Panc1 (cell line): ENCODE measurements around the gene TMEM138. TPM values are rescaled to one million over a fixed set of nuclear protein-coding genes. Genes with fewer than 3 reads are reported as not detected.

Experiments used
- ATAC-seq: fragments of 200-7000 bp; cut with Tn5 transposase; 2 replicates; pipeline ENCODE4 v1.9.1; 2020; ENCODE audit warnings: mild to moderate bottlenecking, moderate library complexity
- BruUV-seq: library from RNA; stranded (reverse); fragments of 400-500 nt; replicated peaks from 2 replicates; lab custom pipeline; 2021; lab: Mats Ljungman, UMichigan
- CTCF ChIA-PET: fragments of 300-600 bp; sonication (Branson Sonifier 250); formaldehyde crosslinking; loops from one replicate; lab custom pipeline; 2022; ENCODE audit warnings: antibody characterized with exemption; lab: Charles Lee
- POLR2A ChIA-PET: fragments of 300-600 bp; sonication (Branson Sonifier 250); formaldehyde crosslinking; loops from one replicate; lab custom pipeline; 2022; ENCODE audit warnings: antibody characterized with exemption; lab: Charles Lee
- DNase-seq: peaks from one replicate; pipeline ENCODE4 v3.0.0-alpha.2; 2010; ENCODE audit warnings: low read depth, low spot score
- H3K27ac ChIP-seq: 2 replicates; pipeline ENCODE4 v1.5.1; 2011; ENCODE audit warnings: mild to moderate bottlenecking, low read length, inconsistent platforms
- H3K27me3 ChIP-seq: fragments of 200-500 bp; sonication (Bioruptor generic); 2 replicates; pipeline ENCODE4 v1.6.0; 2014; ENCODE audit warnings: low read length, inconsistent platforms; ENCODE audit not compliant: control insufficient read depth, insufficient read depth
- H3K36me3 ChIP-seq: fragments of 200-500 bp; sonication (Bioruptor generic); 2 replicates; pipeline ENCODE4 v1.5.1; 2014; ENCODE audit warnings: inconsistent platforms, mild to moderate bottlenecking, low read length, moderate library complexity; ENCODE audit not compliant: control insufficient read depth, insufficient read depth
- H3K4me1 ChIP-seq: 2 replicates; pipeline ENCODE4 v1.5.1; 2011; ENCODE audit warnings: inconsistent platforms, mild to moderate bottlenecking, low read length, moderate library complexity; ENCODE audit not compliant: control insufficient read depth, insufficient read depth
- H3K4me3 ChIP-seq, 2 experiments: 2 replicates each; pipeline ENCODE4 v1.5.1; 2011 to 2012; ENCODE audit warnings: low read depth in 2 of 2, low read length in 2 of 2, mild to moderate bottlenecking in 2 of 2, inconsistent platforms in 1 of 2, moderate library complexity in 1 of 2
- H3K9me3 ChIP-seq: fragments of 200-500 bp; sonication (Bioruptor generic); 2 replicates; pipeline ENCODE4 v1.5.1; 2014; ENCODE audit warnings: low read depth, mild to moderate bottlenecking, inconsistent platforms, low read length, moderate library complexity; ENCODE audit not compliant: control insufficient read depth, insufficient read depth
- CTCF ChIP-seq: fragments of 450-650 bp; IDR thresholded peaks from 2 replicates; pipeline ENCODE4 v1.5.1; 2017; ENCODE audit warnings: mild to moderate bottlenecking
- POLR2AphosphoS5 ChIP-seq: IDR thresholded peaks from 2 replicates; pipeline ENCODE4 v1.6.1; 2012; ENCODE audit warnings: mild to moderate bottlenecking, low read depth, low read length, moderate library complexity
- REST ChIP-seq, 2 experiments: IDR thresholded peaks; 2 replicates each; pipeline ENCODE4 v1.6.1; 2011 to 2012; ENCODE audit warnings: low read depth in 2 of 2, control low read depth in 1 of 2, low read length in 1 of 2, mild to moderate bottlenecking in 1 of 2, moderate library complexity in 1 of 2; ENCODE audit not compliant: insufficient read depth in 1 of 2
- SIN3A ChIP-seq: IDR thresholded peaks from 2 replicates; pipeline ENCODE4 v1.6.1; 2012; ENCODE audit warnings: low read depth, mild to moderate bottlenecking, low read length, moderate library complexity, borderline replicate concordance; ENCODE audit not compliant: insufficient read depth
- TCF7L2 ChIP-seq: IDR thresholded peaks from 2 replicates; pipeline ENCODE4 v1.6.1; 2011; ENCODE audit warnings: mild to moderate bottlenecking, low read depth, low read length, inconsistent platforms
- in situ Hi-C: cut with HindIII; loops from 2 replicates; pipeline ENCODE4 v1.10.0; 2016; ENCODE audit warnings: low sequenced_read_pairs, low pct_unique_long_range_greater_than_20kb
- intact Hi-C: fragments of 100-400 bp; cut with micrococcal nuclease; formaldehyde crosslinking; loops from one replicate; pipeline ENCODE4 v1.10.0; 2022; ENCODE audit not compliant: unreplicated experiment
- total RNA-seq: library from RNA; stranded (reverse); gene quantifications from one replicate; pipeline ENCODE4 v1.2.1, GENCODE V29; 2021; ENCODE audit not compliant: unreplicated experiment

TMEM138 gene
- total RNA-seq, 1 experiment from 2014 or later = 86.6 TPM

GRCh38 chr11:61352038-61352437 is 10.1 kb upstream of the TMEM138 start:
- Histone ChIP-seq H3K4me3 (no peak overlapping the region), H3K27ac (no peak overlapping the region), H3K9me3 (no peaks in the 10 kb centered on the region), H3K36me3 (0 out of 2 replicates have a peak, but pooled peaks cover 2% of the 10 kb centered on the region), H3K27me3 (no peaks in the 10 kb centered on the region), H3K4me1 (no peaks in the 10 kb centered on the region)
- DNase-seq (no peak), ATAC-seq (no peak)
- CTCF ChIA-PET = no interaction called here
- intact Hi-C loops = no loop called here
- in situ Hi-C loops = no loop called here
- POLR2A ChIA-PET = no interaction called here
- BruUV-seq = no TSS peak
- TF ChIP-seq SIN3A = no peak
- TF ChIP-seq POLR2AphosphoS5 = no peak
- TF ChIP-seq TCF7L2 = no peak
- no peak for TF ChIP-seq CTCF
- no peak for TF ChIP-seq REST (IDR thresholded peaks at IDR 0.05; ENCODE audit: insufficient read depth in 1 of 2, low read depth in 2 of 2, low read length in 1 of 2)

- ChIA-PET CTCF (interaction anchor here (0.9 kb wide), 1 partner anchor 16 kb away, joined by 6 read pairs; no protein-coding TSS in a partner anchor), POLR2A (no interaction called here)
- ATAC-seq = no peak
- intact Hi-C loops (no loop called here), in situ Hi-C loops (no loop called here)
- DNase-seq = no peak
- Histone ChIP-seq H3K4me3 (no peak overlapping the region), H3K27ac (no peak overlapping the region), H3K4me1 (no peaks in the 10 kb centered on the region), H3K36me3 (0 out of 2 replicates have a peak, but pooled peaks cover 2% of the 10 kb centered on the region), H3K9me3 (no peaks in the 10 kb centered on the region), H3K27me3 (no peaks in the 10 kb centered on the region)
- TF ChIP-seq SIN3A (no peak), CTCF (no peak), POLR2AphosphoS5 (no peak), REST (IDR thresholded peaks at IDR 0.05; ENCODE audit: insufficient read depth in 1 of 2, low read depth in 2 of 2, low read length in 1 of 2) (no peak), TCF7L2 (no peak)
- BruUV-seq = no TSS peak
Observed at GRCh38 chr11:61353131-61354067, 8.8 kb upstream of the TMEM138 start.
